PC-9 (cell line): Measurements from ENCODE around the gene TOMM20. TPM values are rescaled to one million over a fixed set of nuclear protein-coding genes. Genes with fewer than 3 reads are reported as not detected.

Experiments used
- BruUV-seq: library from RNA; stranded (reverse); fragments of 400-500 nt; replicated peaks from 2 replicates; lab custom pipeline; 2021; lab: Mats Ljungman, UMichigan
- CTCF ChIA-PET: fragments of 300-600 bp; sonication (Branson Sonifier 250); formaldehyde crosslinking; loops from one replicate; lab custom pipeline; 2022; ENCODE audit warnings: antibody characterized with exemption; lab: Charles Lee
- POLR2A ChIA-PET: fragments of 300-600 bp; sonication (Branson Sonifier 250); formaldehyde crosslinking; loops from one replicate; lab custom pipeline; 2022; ENCODE audit warnings: antibody characterized with exemption; ENCODE audit not compliant: unreplicated experiment; lab: Charles Lee
- DNase-seq, 2 experiments: peaks; one replicate each; pipeline versions ENCODE4 v3.0.0 to v3.0.0-alpha.2; 2015 to 2022; ENCODE audit warnings: mixed read lengths in 1 of 2
- H2AFZ ChIP-seq: fragments of 200-600 bp; sonication (generic); 2 replicates; pipeline ENCODE4 v1.8.1; 2017; ENCODE audit warnings: antibody characterized with exemption
- H3F3A ChIP-seq: fragments of 200-600 bp; sonication (generic); 2 replicates; pipeline ENCODE4 v1.8.1; 2017; ENCODE audit warnings: antibody characterized with exemption, mild to moderate bottlenecking, low read depth; ENCODE audit not compliant: insufficient read depth
- H3K27ac ChIP-seq: fragments of 200-600 bp; sonication (generic); 2 replicates; pipeline ENCODE4 v1.6.1; 2016; ENCODE audit warnings: mixed run types
- H3K27me3 ChIP-seq: fragments of 200-600 bp; sonication (generic); 2 replicates; pipeline ENCODE4 v1.6.1; 2016; ENCODE audit warnings: low read depth, mixed run types; ENCODE audit not compliant: insufficient read depth
- H3K36me3 ChIP-seq: fragments of 200-600 bp; sonication (generic); 2 replicates; pipeline ENCODE4 v1.6.1; 2016; ENCODE audit warnings: low read depth, mixed run types
- H3K4me1 ChIP-seq: fragments of 200-600 bp; sonication (generic); replicated peaks from 2 replicates; pipeline ENCODE4 v1.6.1; 2016; ENCODE audit warnings: mixed run types; ENCODE audit not compliant: insufficient read depth
- H3K4me2 ChIP-seq: fragments of 200-600 bp; sonication (generic); 2 replicates; pipeline ENCODE4 v1.6.1; 2017; ENCODE audit warnings: mixed run types
- H3K4me3 ChIP-seq: fragments of 200-600 bp; sonication (generic); 2 replicates; pipeline ENCODE4 v1.6.1; 2016; ENCODE audit warnings: mixed run types
- H3K79me2 ChIP-seq: fragments of 200-600 bp; sonication (generic); 2 replicates; pipeline ENCODE4 v1.6.1; 2017; ENCODE audit warnings: low read depth, mixed run types
- H3K9me2 ChIP-seq: fragments of 200-600 bp; sonication (generic); 2 replicates; pipeline ENCODE4 v1.8.1; 2017; ENCODE audit warnings: mild to moderate bottlenecking; ENCODE audit not compliant: insufficient read depth
- H3K9me3 ChIP-seq: fragments of 200-600 bp; sonication (generic); 2 replicates; pipeline ENCODE4 v1.8.1; 2016; ENCODE audit warnings: low read depth; ENCODE audit not compliant: insufficient read depth
- H4K20me1 ChIP-seq: fragments of 200-600 bp; sonication (generic); 2 replicates; pipeline ENCODE4 v1.8.1; 2017; ENCODE audit not compliant: insufficient read depth
- CTCF ChIP-seq: fragments of 200-600 bp; sonication (generic); conservative IDR thresholded peaks from 2 replicates; pipeline ENCODE4 v1.6.1; 2017; ENCODE audit warnings: mixed run types, antibody characterized with exemption, mild to moderate bottlenecking, moderate library complexity
- EZH2 ChIP-seq: fragments of 200-600 bp; sonication (generic); IDR thresholded peaks from 2 replicates; pipeline ENCODE4 v1.8.0; 2017; ENCODE audit warnings: antibody characterized with exemption, low read depth
- intact Hi-C: fragments of 100-400 bp; cut with micrococcal nuclease; formaldehyde crosslinking; loops from one replicate; pipeline ENCODE4 v1.10.0; 2022; ENCODE audit not compliant: unreplicated experiment
- total RNA-seq: library from RNA; stranded (reverse); gene quantifications from 2 replicates; pipeline ENCODE4 v1.2.3, GENCODE V29; 2021

TOMM20 gene
- total RNA-seq, 1 experiment from 2014 or later: 165 TPM

- Histone ChIP-seq H3K27me3 (no peaks in the 10 kb centered on the region), H3K27ac (peak overlapping the region; percentile 100), H4K20me1 (no peaks in the 10 kb centered on the region), H3K9me2 (no peaks in the 10 kb centered on the region), H3K79me2 (peaks cover 44% of the 10 kb centered on the region), H3K4me2 (peak overlapping the region; percentile 28), H3K4me1 (peaks cover 93% of the 10 kb centered on the region), H3K36me3 (no peaks in the 10 kb centered on the region), H3K4me3 (no peak overlapping the region), H3K9me3 (no peaks in the 10 kb centered on the region), H3F3A (peaks cover 80% of the 10 kb centered on the region), H2AFZ (no peak overlapping the region)
- DNase-seq: no peak
- no TSS peak for BruUV-seq
- no peak for TF ChIP-seq CTCF
- TF ChIP-seq EZH2: no peak
- intact Hi-C loops: no loop called here
- CTCF ChIA-PET: no interaction called here
- POLR2A ChIA-PET: interaction anchor here (0.7 kb wide), 1 partner anchor 112 kb away, joined by 3 read pairs; no protein-coding TSS in a partner anchor
Measured at GRCh38 chr1:235072096-235072495, 56.5 kb downstream of the TOMM20 start.

GRCh38 chr1:235070819-235071218 lies 57.8 kb downstream of the TOMM20 start:
- intact Hi-C loops: no loop called here
- H3K36me3 ChIP-seq: no peaks in the 10 kb centered on the region
- no TSS peak for BruUV-seq
- no peaks in the 10 kb centered on the region for H4K20me1 ChIP-seq
- H3K27me3 ChIP-seq: no peaks in the 10 kb centered on the region
- peaks cover 77% of the 10 kb centered on the region for H3F3A ChIP-seq
- ChIA-PET POLR2A (interaction anchor here (0.5 to 1.3 kb wide), 3 partner anchors 10 to 471 kb away, joined by 3 to 9 read pairs (median 4); no protein-coding TSS in a partner anchor), CTCF (interaction anchor here (0.5 kb wide), 1 partner anchor 439 kb away, joined by 3 read pairs; no protein-coding TSS in a partner anchor)
- DNase-seq: no peak
- H3K4me2 ChIP-seq: peak overlapping the region; percentile 55
- H2AFZ ChIP-seq: no peak overlapping the region
- no peak for TF ChIP-seq CTCF
- TF ChIP-seq EZH2: no peak
- peak overlapping the region; percentile 100 for H3K27ac ChIP-seq
- H3K9me3 ChIP-seq: no peaks in the 10 kb centered on the region
- peaks cover 51% of the 10 kb centered on the region for H3K79me2 ChIP-seq
- peaks cover 87% of the 10 kb centered on the region for H3K4me1 ChIP-seq
- no peaks in the 10 kb centered on the region for H3K9me2 ChIP-seq
- no peak overlapping the region for H3K4me3 ChIP-seq

- H3K9me2 ChIP-seq: no peaks in the 10 kb centered on the region
- BruUV-seq: no TSS peak
- H3K4me2 ChIP-seq: peak overlapping the region; percentile 76
- no peaks in the 10 kb centered on the region for H3K9me3 ChIP-seq
- H3K79me2 ChIP-seq: peaks cover 48% of the 10 kb centered on the region
- H3K27me3 ChIP-seq: no peaks in the 10 kb centered on the region
- ChIA-PET CTCF (interaction anchor here (0.5 to 1.0 kb wide), 2 partner anchors 439 to 574 kb away, joined by 3 to 4 read pairs; no protein-coding TSS in a partner anchor), POLR2A (interaction anchor here (0.5 to 1.3 kb wide), 9 partner anchors 9 to 574 kb away, joined by 3 to 12 read pairs (median 5); no protein-coding TSS in a partner anchor)
- H2AFZ ChIP-seq: no peak overlapping the region
- peaks cover 67% of the 10 kb centered on the region for H3F3A ChIP-seq
- H3K4me3 ChIP-seq: no peak overlapping the region
- peaks cover 77% of the 10 kb centered on the region for H3K4me1 ChIP-seq
- no peaks in the 10 kb centered on the region for H4K20me1 ChIP-seq
- no peaks in the 10 kb centered on the region for H3K36me3 ChIP-seq
- peak overlapping the region; percentile 100 for H3K27ac ChIP-seq
- TF ChIP-seq CTCF: no peak
- TF ChIP-seq EZH2: no peak
- intact Hi-C loops: loop anchor here (2.0 kb wide), 1 partner anchor 157 kb away; no protein-coding TSS in a partner anchor
- peak; percentile 96 to 99 for DNase-seq
Measured at GRCh38 chr1:235069577-235070563, 58.8 kb downstream of the TOMM20 start.
